HepG2 (cell line): ENCODE measurements around the gene MYL4. TPM values are rescaled to one million over a fixed set of nuclear protein-coding genes. Genes with fewer than 3 reads are reported as not detected.

Experiments used
- ATAC-seq: fragments of 200-7000 bp; cut with Tn5 transposase; 3 replicates; pipeline ENCODE4 v1.9.1; 2020; ENCODE audit warnings: mild to moderate bottlenecking, moderate library complexity
- BruUV-seq: library from RNA; stranded (reverse); fragments of 400-500 nt; replicated peaks from 2 replicates; lab custom pipeline; 2021; lab: Mats Ljungman, UMichigan
- CTCF ChIA-PET: fragments of 300-600 bp; formaldehyde crosslinking; extraction: SDS; loops from one replicate; lab custom pipeline; 2021; ENCODE audit warnings: low total read pairs, inconsistent platforms, low intra/inter-chr PET ratio; lab: Yijun Ruan, JAX
- POLR2A ChIA-PET: fragments of 350-600 bp; sonication (Branson Sonifier 250); formaldehyde crosslinking; loops from one replicate; lab custom pipeline; 2020; ENCODE audit warnings: antibody characterized with exemption, inconsistent platforms; lab: Yijun Ruan, JAX
- DNase-seq: peaks from one replicate; pipeline ENCODE4 v3.0.0-alpha.2; 2015; ENCODE audit warnings: low spot score
- FAIRE-seq: peaks from 3 replicates; lab custom pipeline; 2011; peaks lifted over from hg19 to GRCh38; lab: Jason Lieb, UNC
- H2AFZ ChIP-seq: one replicate; pipeline ENCODE4 v1.6.1; 2011; ENCODE audit warnings: low read length, inconsistent platforms
- H3K27ac ChIP-seq: fragments of 300-600 bp; 3 replicates; pipeline ENCODE4 v1.8.0; 2011; ENCODE audit warnings: mixed run types, mild to moderate bottlenecking, mixed read lengths, low read length, inconsistent platforms; ENCODE audit not compliant: insufficient read depth; ENCODE audit errors: extremely low read length
- H3K27me3 ChIP-seq, 2 experiments: fragments of 200-600 bp in 1 of 2; 2 replicates in 1 of 2; 3 replicates in 1 of 2; pipeline versions ENCODE4 v1.6.0 to v1.8.0; 2011; ENCODE audit warnings: low read length in 2 of 2, mild to moderate bottlenecking in 2 of 2, moderate library complexity in 2 of 2, inconsistent platforms in 1 of 2; ENCODE audit not compliant: insufficient read depth in 2 of 2, control insufficient read depth in 1 of 2
- H3K36me3 ChIP-seq, 2 experiments: fragments of 200-600 bp in 1 of 2; replicated peaks in 1 of 2; 2 replicates in 1 of 2; 3 replicates in 1 of 2; pipeline versions ENCODE4 v1.5.1 to v1.8.0; 2011; ENCODE audit warnings: low read length in 2 of 2, inconsistent platforms in 1 of 2; ENCODE audit not compliant: insufficient read depth in 2 of 2, control insufficient read depth in 1 of 2
- H3K4me1 ChIP-seq: 2 replicates; pipeline ENCODE4 v1.5.1; 2012; ENCODE audit warnings: low read length, inconsistent platforms; ENCODE audit not compliant: insufficient read depth
- H3K4me2 ChIP-seq: 2 replicates; pipeline ENCODE4 v1.6.0; 2011; ENCODE audit warnings: low read depth, low read length, inconsistent platforms
- H3K4me3 ChIP-seq, 3 experiments: fragments of 200-600 bp in 1 of 3; sonication (generic), shearing (Covaris generic) in 1 of 3; replicated peaks in 1 of 3; 2 replicates each; pipeline ENCODE4 v1.5.1; 2011 to 2016; ENCODE audit warnings: low read length in 3 of 3, inconsistent platforms in 2 of 3, low read depth in 2 of 3, mild to moderate bottlenecking in 2 of 3, control low read depth in 1 of 3, mixed read lengths in 1 of 3; ENCODE audit not compliant: insufficient read depth in 1 of 3
- H3K79me2 ChIP-seq: one replicate; pipeline ENCODE4 v1.6.1; 2011; ENCODE audit warnings: low read length, inconsistent platforms; ENCODE audit not compliant: insufficient read depth
- H3K9ac ChIP-seq: 2 replicates; pipeline ENCODE4 v1.6.0; 2011; ENCODE audit warnings: mild to moderate bottlenecking, low read depth, low read length, inconsistent platforms; ENCODE audit not compliant: insufficient read depth
- H3K9me3 ChIP-seq: 2 replicates; pipeline ENCODE4 v1.5.1; 2012; ENCODE audit warnings: mild to moderate bottlenecking, low read length
- H4K20me1 ChIP-seq: 2 replicates; pipeline ENCODE4 v1.6.0; 2011; ENCODE audit warnings: inconsistent platforms, mild to moderate bottlenecking, low read length, moderate library complexity; ENCODE audit not compliant: insufficient read depth
- ARID2 ChIP-seq: sonication (generic); formaldehyde crosslinking; IDR thresholded peaks from 2 replicates; pipeline ENCODE4 v1.8.1; 2022; ENCODE audit warnings: mild to moderate bottlenecking, missing genetic modification reagents, borderline replicate concordance
- ATRX ChIP-seq: sonication (generic); formaldehyde crosslinking; IDR thresholded peaks from 2 replicates; pipeline ENCODE4 v1.4.0; 2020; ENCODE audit warnings: missing genetic modification reagents, borderline replicate concordance
- CENPT ChIP-seq: sonication (generic); formaldehyde crosslinking; IDR thresholded peaks from 2 replicates; pipeline ENCODE4 v1.8.0; 2022; ENCODE audit warnings: low read depth, mild to moderate bottlenecking, moderate library complexity, missing genetic modification reagents
- EEA1 ChIP-seq: sonication (generic); formaldehyde crosslinking; IDR thresholded peaks from 2 replicates; pipeline ENCODE4 v1.5.1; 2020; ENCODE audit warnings: mild to moderate bottlenecking, missing genetic modification reagents, borderline replicate concordance
- GTF2F1 ChIP-seq: fragments of 150-350 bp; IDR thresholded peaks from 2 replicates; pipeline ENCODE4 v1.6.1; 2014; ENCODE audit warnings: low read length
- JDP2 ChIP-seq: sonication (generic); formaldehyde crosslinking; IDR thresholded peaks from 2 replicates; pipeline ENCODE4 v1.8.1; 2022; ENCODE audit warnings: missing genetic modification reagents, borderline replicate concordance
- MED8 ChIP-seq: sonication (generic); formaldehyde crosslinking; IDR thresholded peaks from 2 replicates; pipeline ENCODE4 v1.8.1; 2023; ENCODE audit warnings: mild to moderate bottlenecking, missing genetic modification reagents; ENCODE audit not compliant: insufficient replicate concordance
- NFATC3 ChIP-seq: sonication (generic); formaldehyde crosslinking; IDR thresholded peaks from 2 replicates; pipeline ENCODE4 v1.5.1; 2020; ENCODE audit warnings: mild to moderate bottlenecking, missing genetic modification reagents
- PCBP1 ChIP-seq: fragments of 200-400 bp; formaldehyde crosslinking; IDR thresholded peaks from 2 replicates; pipeline ENCODE4 v1.6.1; 2017; ENCODE audit warnings: mild to moderate bottlenecking, low read depth, low read length, borderline replicate concordance
- STAT5B ChIP-seq: sonication (generic); formaldehyde crosslinking; IDR thresholded peaks from 2 replicates; pipeline ENCODE4 v1.4.0; 2020; ENCODE audit warnings: missing genetic modification reagents
- TERF1 ChIP-seq: sonication (generic); formaldehyde crosslinking; IDR thresholded peaks from 2 replicates; pipeline ENCODE4 v1.8.0; 2022; ENCODE audit warnings: mild to moderate bottlenecking, missing genetic modification reagents, moderate library complexity
- TRIM24 ChIP-seq: sonication (generic); formaldehyde crosslinking; IDR thresholded peaks from 2 replicates; pipeline ENCODE4 v1.8.0; 2022; ENCODE audit warnings: mild to moderate bottlenecking, missing genetic modification reagents
- ZBTB42 ChIP-seq: sonication (generic); formaldehyde crosslinking; IDR thresholded peaks from 2 replicates; pipeline ENCODE4 v1.5.0; 2020; ENCODE audit warnings: mild to moderate bottlenecking, missing genetic modification reagents
- ZMYM4 ChIP-seq: sonication (generic); formaldehyde crosslinking; IDR thresholded peaks from 2 replicates; pipeline ENCODE4 v1.8.1; 2023; ENCODE audit warnings: mild to moderate bottlenecking, missing genetic modification reagents
- ZNF30 ChIP-seq: sonication (generic); formaldehyde crosslinking; IDR thresholded peaks from 2 replicates; pipeline ENCODE4 v1.5.0; 2020; ENCODE audit warnings: mild to moderate bottlenecking, missing genetic modification reagents
- ZNF503 ChIP-seq: sonication (generic); formaldehyde crosslinking; IDR thresholded peaks from 2 replicates; pipeline ENCODE4 v1.4.0; 2020; ENCODE audit warnings: missing genetic modification reagents
- ZNF605 ChIP-seq: sonication (generic); formaldehyde crosslinking; IDR thresholded peaks from 2 replicates; pipeline ENCODE4 v1.8.0; 2022; ENCODE audit warnings: mild to moderate bottlenecking, missing genetic modification reagents
- WGBS: methylation state at CpG from one replicate; pipeline ENCODE4 v1.1.6; 2017; ENCODE audit warnings: low lambda C conversion rate; 5-methylcytosine and 5-hydroxymethylcytosine counted together
- in situ Hi-C: cut with HindIII; loops from 2 replicates; pipeline ENCODE4 v1.10.0; 2017; ENCODE audit warnings: low pct_unique_long_range_greater_than_20kb; ENCODE audit not compliant: extremely low pct_ligation_motif_present
- intact Hi-C: fragments of 100-400 bp; cut with micrococcal nuclease; formaldehyde crosslinking; loops from one replicate; pipeline ENCODE4 v1.10.0; 2022; ENCODE audit not compliant: unreplicated experiment
- polyA plus RNA-seq, 8 experiments: library from polyadenylated mRNA; depleted of rRNA in 3 of 8; stranded (reverse) in 7 of 8; unstranded in 1 of 8; fragments of >200 nt; fragmentation: Illumina TruSeq in 4 of 8; extraction: Trizol in 4 of 8; gene quantifications; 2 replicates each; pipeline versions ENCODE4 v1.2.1 to v1.2.3, GENCODE V29; 2011 to 2016; ENCODE audit warnings: low read depth in 4 of 8, missing spikeins in 1 of 8, mixed read lengths in 1 of 8; ENCODE audit not compliant: insufficient read depth in 1 of 8
- total RNA-seq, 5 experiments: library from RNA; depleted of rRNA; stranded (reverse); fragments of >200 nt; fragmentation: Illumina TruSeq; extraction: Trizol; gene quantifications; 2 replicates each; pipeline ENCODE4 v1.2.3, GENCODE V29; 2016; ENCODE audit warnings: low read depth in 1 of 5

MYL4 gene
- total and polyA plus RNA-seq, 2 of the 13 experiments (the other 11 are each of a cell fraction or from before 2014, with no cell fraction given) = not detected

- H2AFZ ChIP-seq = no peak overlapping the region
- H3K4me1 ChIP-seq = no peaks in the 10 kb centered on the region
- POLR2A ChIA-PET = no interaction called here
- no peak for DNase-seq
- no peak overlapping the region for H3K27ac ChIP-seq
- no peaks in the 10 kb centered on the region for H3K36me3 ChIP-seq
- H3K27me3 ChIP-seq = no peaks in the 10 kb centered on the region; a peak in 1 of 5 replicates
- intact Hi-C loops = no loop called here
- no peak for FAIRE-seq
- WGBS = 23% methylated on average over 2 of the region's 2 CpGs
- no peak for ATAC-seq
- CTCF ChIA-PET = no interaction called here
- in situ Hi-C loops = no loop called here
- no peak overlapping the region for H3K4me2 ChIP-seq
- TF ChIP-seq JDP2 (CRISPR knock-in tag) = no peak
- no peak for TF ChIP-seq ZNF605 (CRISPR knock-in tag)
- TF ChIP-seq TRIM24 = no peak
- TF ChIP-seq ATRX = no peak
- TF ChIP-seq PCBP1 = no peak
- TF ChIP-seq ZNF30 (CRISPR knock-in tag) = no peak
- no peak for TF ChIP-seq ZNF503 (CRISPR knock-in tag)
- TF ChIP-seq ZBTB42 (CRISPR knock-in tag) = no peak
- TF ChIP-seq ARID2 (CRISPR knock-in tag) = no peak
- no peak for TF ChIP-seq CENPT (CRISPR knock-in tag)
- no peak for TF ChIP-seq EEA1
- no peak for TF ChIP-seq STAT5B
- TF ChIP-seq GTF2F1 = no peak
- TF ChIP-seq TERF1 (CRISPR knock-in tag) = no peak
- TF ChIP-seq ZMYM4 (CRISPR knock-in tag) = no peak
- TF ChIP-seq NFATC3 (CRISPR knock-in tag) = no peak
- no peak for TF ChIP-seq MED8 (CRISPR knock-in tag)
- no peaks in the 10 kb centered on the region for H3K9me3 ChIP-seq
- no peak overlapping the region for H3K9ac ChIP-seq
- no TSS peak for BruUV-seq
- no peaks in the 10 kb centered on the region for H4K20me1 ChIP-seq
- H3K4me3 ChIP-seq = no peak overlapping the region
- no peaks in the 10 kb centered on the region for H3K79me2 ChIP-seq
Measured at GRCh38 chr17:47244697-47245096, 35.5 kb downstream of the MYL4 start.
